Panc1 (cell line): ENCODE data around the gene EXOC8. TPM values are rescaled to one million over a fixed set of nuclear protein-coding genes. Genes with fewer than 3 reads are reported as not detected.

Experiments
- ATAC-seq: fragments of 200-7000 bp; cut with Tn5 transposase; 2 replicates; pipeline ENCODE4 v1.9.1; 2020; ENCODE audit warnings: mild to moderate bottlenecking, moderate library complexity
- BruUV-seq: library from RNA; stranded (reverse); fragments of 400-500 nt; replicated peaks from 2 replicates; lab custom pipeline; 2021; lab: Mats Ljungman, UMichigan
- CTCF ChIA-PET: fragments of 300-600 bp; sonication (Branson Sonifier 250); formaldehyde crosslinking; loops from one replicate; lab custom pipeline; 2022; ENCODE audit warnings: antibody characterized with exemption; lab: Charles Lee
- POLR2A ChIA-PET: fragments of 300-600 bp; sonication (Branson Sonifier 250); formaldehyde crosslinking; loops from one replicate; lab custom pipeline; 2022; ENCODE audit warnings: antibody characterized with exemption; lab: Charles Lee
- DNase-seq: peaks from one replicate; pipeline ENCODE4 v3.0.0-alpha.2; 2010; ENCODE audit warnings: low read depth, low spot score
- H3K27ac ChIP-seq: 2 replicates; pipeline ENCODE4 v1.5.1; 2011; ENCODE audit warnings: mild to moderate bottlenecking, low read length, inconsistent platforms
- H3K27me3 ChIP-seq: fragments of 200-500 bp; sonication (Bioruptor generic); 2 replicates; pipeline ENCODE4 v1.6.0; 2014; ENCODE audit warnings: low read length, inconsistent platforms; ENCODE audit not compliant: control insufficient read depth, insufficient read depth
- H3K36me3 ChIP-seq: fragments of 200-500 bp; sonication (Bioruptor generic); 2 replicates; pipeline ENCODE4 v1.5.1; 2014; ENCODE audit warnings: inconsistent platforms, mild to moderate bottlenecking, low read length, moderate library complexity; ENCODE audit not compliant: control insufficient read depth, insufficient read depth
- H3K4me1 ChIP-seq: 2 replicates; pipeline ENCODE4 v1.5.1; 2011; ENCODE audit warnings: inconsistent platforms, mild to moderate bottlenecking, low read length, moderate library complexity; ENCODE audit not compliant: control insufficient read depth, insufficient read depth
- H3K4me3 ChIP-seq, 2 experiments: 2 replicates each; pipeline ENCODE4 v1.5.1; 2011 to 2012; ENCODE audit warnings: low read depth in 2 of 2, low read length in 2 of 2, mild to moderate bottlenecking in 2 of 2, inconsistent platforms in 1 of 2, moderate library complexity in 1 of 2
- H3K9me3 ChIP-seq: fragments of 200-500 bp; sonication (Bioruptor generic); 2 replicates; pipeline ENCODE4 v1.5.1; 2014; ENCODE audit warnings: low read depth, mild to moderate bottlenecking, inconsistent platforms, low read length, moderate library complexity; ENCODE audit not compliant: control insufficient read depth, insufficient read depth
- CTCF ChIP-seq: fragments of 450-650 bp; IDR thresholded peaks from 2 replicates; pipeline ENCODE4 v1.5.1; 2017; ENCODE audit warnings: mild to moderate bottlenecking
- POLR2AphosphoS5 ChIP-seq: IDR thresholded peaks from 2 replicates; pipeline ENCODE4 v1.6.1; 2012; ENCODE audit warnings: mild to moderate bottlenecking, low read depth, low read length, moderate library complexity
- REST ChIP-seq, 2 experiments: IDR thresholded peaks; 2 replicates each; pipeline ENCODE4 v1.6.1; 2011 to 2012; ENCODE audit warnings: low read depth in 2 of 2, control low read depth in 1 of 2, low read length in 1 of 2, mild to moderate bottlenecking in 1 of 2, moderate library complexity in 1 of 2; ENCODE audit not compliant: insufficient read depth in 1 of 2
- SIN3A ChIP-seq: IDR thresholded peaks from 2 replicates; pipeline ENCODE4 v1.6.1; 2012; ENCODE audit warnings: low read depth, mild to moderate bottlenecking, low read length, moderate library complexity, borderline replicate concordance; ENCODE audit not compliant: insufficient read depth
- TCF7L2 ChIP-seq: IDR thresholded peaks from 2 replicates; pipeline ENCODE4 v1.6.1; 2011; ENCODE audit warnings: mild to moderate bottlenecking, low read depth, low read length, inconsistent platforms
- in situ Hi-C: cut with HindIII; loops from 2 replicates; pipeline ENCODE4 v1.10.0; 2016; ENCODE audit warnings: low sequenced_read_pairs, low pct_unique_long_range_greater_than_20kb
- intact Hi-C: fragments of 100-400 bp; cut with micrococcal nuclease; formaldehyde crosslinking; loops from one replicate; pipeline ENCODE4 v1.10.0; 2022; ENCODE audit not compliant: unreplicated experiment
- total RNA-seq: library from RNA; stranded (reverse); gene quantifications from one replicate; pipeline ENCODE4 v1.2.1, GENCODE V29; 2021; ENCODE audit not compliant: unreplicated experiment

Gene EXOC8
- total RNA-seq, 1 experiment from 2014 or later: 14.0 TPM

- ChIA-PET POLR2A (no interaction called here), CTCF (interaction anchor here (0.6 kb wide), 1 partner anchor 62 kb away, joined by 4 read pairs; no protein-coding TSS in a partner anchor)
- DNase-seq (no peak), ATAC-seq (no peak)
- Histone ChIP-seq H3K27ac (no peak overlapping the region), H3K36me3 (no peaks in the 10 kb centered on the region), H3K9me3 (no peaks in the 10 kb centered on the region), H3K4me1 (peaks cover 7% of the 10 kb centered on the region; the same call in 1 of the 2 replicates), H3K4me3 (no peak overlapping the region), H3K27me3 (no peaks in the 10 kb centered on the region)
- in situ Hi-C loops (no loop called here), intact Hi-C loops (no loop called here)
- no TSS peak for BruUV-seq
- TF ChIP-seq SIN3A (no peak), CTCF (no peak), REST (IDR thresholded peaks at IDR 0.05; ENCODE audit: insufficient read depth in 1 of 2, low read depth in 2 of 2, low read length in 1 of 2) (no peak), POLR2AphosphoS5 (no peak), TCF7L2 (no peak)
These were observed 45.7 kb upstream of the EXOC8 start for GRCh38 chr1:231383159-231383860.

- ChIA-PET CTCF (no interaction called here), POLR2A (no interaction called here)
- H3K36me3 ChIP-seq: no peaks in the 10 kb centered on the region
- no peak overlapping the region for H3K4me3 ChIP-seq
- BruUV-seq: no TSS peak
- H3K4me1 ChIP-seq: 0 out of 2 replicates have a peak, but pooled peaks cover 3% of the 10 kb centered on the region
- H3K27me3 ChIP-seq: no peaks in the 10 kb centered on the region
- ATAC-seq (no peak), DNase-seq (no peak)
- in situ Hi-C loops: no loop called here
- TF ChIP-seq REST (IDR thresholded peaks at IDR 0.05; ENCODE audit: insufficient read depth in 1 of 2, low read depth in 2 of 2, low read length in 1 of 2) (no peak), CTCF (no peak), POLR2AphosphoS5 (no peak), TCF7L2 (no peak), SIN3A (no peak)
- no peak overlapping the region for H3K27ac ChIP-seq
- no peaks in the 10 kb centered on the region for H3K9me3 ChIP-seq
- intact Hi-C loops: no loop called here
These were observed 44.8 kb upstream of the EXOC8 start for GRCh38 chr1:231382426-231382825.
